SK-N-SH (cell line): Measurements from ENCODE around the gene ZNF33A. TPM values are rescaled to one million over a fixed set of nuclear protein-coding genes. Genes with fewer than 3 reads are reported as not detected.

ENCODE experiments used
- CTCF ChIA-PET: fragments of 300-600, 350-600 bp; formaldehyde crosslinking; extraction: SDS; loops from one replicate; lab custom pipeline; 2021; lab: Yijun Ruan, JAX
- POLR2A ChIA-PET: fragments of 350-600 bp; sonication (Branson Sonifier 250); formaldehyde crosslinking; extraction: SDS; loops from one replicate; lab custom pipeline; 2020; ENCODE audit warnings: antibody characterized with exemption, inconsistent platforms; lab: Yijun Ruan, JAX
- DNase-seq: peaks from one replicate; pipeline ENCODE4 v3.0.0; 2012
- H2AFZ ChIP-seq: fragments of 200-600 bp; sonication (generic); 2 replicates; pipeline ENCODE4 v1.8.1; 2016; ENCODE audit warnings: antibody characterized with exemption, mild to moderate bottlenecking, low read depth
- H3F3A ChIP-seq: fragments of 200-600 bp; sonication (generic); replicated peaks from 2 replicates; pipeline ENCODE3; 2016; ENCODE audit warnings: antibody characterized with exemption, mild to moderate bottlenecking; ENCODE audit not compliant: insufficient read depth
- H3K27ac ChIP-seq, 2 experiments: fragments of 200-500 bp in 1 of 2; fragments of 200-600 bp in 1 of 2; sonication (Bioruptor generic) in 1 of 2; sonication (generic), shearing (Covaris generic) in 1 of 2; 2 replicates each; pipeline versions ENCODE4 v1.5.1 to v1.6.1; 2014 to 2016; ENCODE audit warnings: low read depth in 2 of 2, inconsistent platforms in 1 of 2, low read length in 1 of 2, mild to moderate bottlenecking in 1 of 2, mixed read lengths in 1 of 2
- H3K27me3 ChIP-seq: fragments of 200-600 bp; sonication (generic), shearing (Covaris generic); 2 replicates; pipeline ENCODE4 v1.6.1; 2016; ENCODE audit warnings: mixed run types; ENCODE audit not compliant: insufficient read depth
- H3K36me3 ChIP-seq, 2 experiments: fragments of 200-500 bp in 1 of 2; fragments of 200-600 bp in 1 of 2; sonication (Bioruptor generic) in 1 of 2; sonication (generic) in 1 of 2; replicated peaks in 1 of 2; 2 replicates each; pipeline versions ENCODE3 to v1.5.1; 2014 to 2016; ENCODE audit warnings: low read length in 1 of 2, mild to moderate bottlenecking in 1 of 2; ENCODE audit not compliant: insufficient read depth in 2 of 2, control insufficient read depth in 1 of 2
- H3K4me1 ChIP-seq, 2 experiments: fragments of 200-500 bp in 1 of 2; fragments of 200-600 bp in 1 of 2; sonication (Bioruptor generic) in 1 of 2; sonication (generic), shearing (Covaris generic) in 1 of 2; 2 replicates each; pipeline versions ENCODE4 v1.5.1 to v1.6.1; 2014 to 2016; ENCODE audit warnings: low read depth in 1 of 2, low read length in 1 of 2, mixed run types in 1 of 2; ENCODE audit not compliant: insufficient read depth in 2 of 2, control insufficient read depth in 1 of 2
- H3K4me2 ChIP-seq: fragments of 200-600 bp; sonication (generic), shearing (Covaris generic); 2 replicates; pipeline ENCODE4 v1.6.1; 2017; ENCODE audit warnings: mixed run types
- H3K4me3 ChIP-seq, 2 experiments: fragments of 200-500 bp in 1 of 2; fragments of 200-600 bp in 1 of 2; sonication (Bioruptor generic) in 1 of 2; sonication (generic), shearing (Covaris generic) in 1 of 2; 2 replicates each; pipeline versions ENCODE4 v1.5.1 to v1.8.1; 2014 to 2016; ENCODE audit warnings: low read depth in 2 of 2, inconsistent platforms in 1 of 2, low read length in 1 of 2, mild to moderate bottlenecking in 1 of 2, mixed read lengths in 1 of 2, moderate library complexity in 1 of 2
- H3K79me2 ChIP-seq: fragments of 200-600 bp; sonication (generic); 2 replicates; pipeline ENCODE4 v1.8.1; 2017; ENCODE audit warnings: mild to moderate bottlenecking; ENCODE audit not compliant: insufficient read depth
- H3K9ac ChIP-seq: fragments of 200-600 bp; sonication (generic); 2 replicates; pipeline ENCODE4 v1.6.1; 2017; ENCODE audit warnings: mixed run types
- H3K9me2 ChIP-seq: fragments of 200-600 bp; sonication (generic); 2 replicates; pipeline ENCODE4 v1.6.1; 2017; ENCODE audit warnings: mixed run types
- H3K9me3 ChIP-seq: fragments of 200-600 bp; sonication (generic); 2 replicates; pipeline ENCODE4 v1.6.1; 2017; ENCODE audit warnings: mixed run types, mild to moderate bottlenecking, moderate library complexity
- H4K20me1 ChIP-seq: fragments of 200-600 bp; sonication (generic); 2 replicates; pipeline ENCODE4 v1.6.1; 2017; ENCODE audit warnings: mild to moderate bottlenecking, mixed run types; ENCODE audit not compliant: insufficient read depth
- CHD2 ChIP-seq: fragments of 150-350 bp; IDR thresholded peaks from 2 replicates; pipeline ENCODE4 v1.6.1; 2018; ENCODE audit warnings: low read length; ENCODE audit not compliant: partially characterized antibody
- CTCF ChIP-seq: fragments of 200-600 bp; sonication (generic); IDR thresholded peaks from 2 replicates; pipeline ENCODE4 v1.6.1; 2017; ENCODE audit warnings: antibody characterized with exemption, mild to moderate bottlenecking, moderate library complexity
- EZH2phosphoT487 ChIP-seq: fragments of 200-600 bp; sonication (generic); IDR thresholded peaks from 2 replicates; pipeline ENCODE4 v1.6.1; 2017; ENCODE audit warnings: low read depth, mixed run types, mild to moderate bottlenecking, antibody characterized with exemption, moderate library complexity, borderline replicate concordance
- FOSL2 ChIP-seq: IDR thresholded peaks from 2 replicates; pipeline ENCODE4 v1.4.0; 2012; ENCODE audit warnings: low read depth, mild to moderate bottlenecking, moderate library complexity, borderline replicate concordance
- GATA2 ChIP-seq: sonication (generic); formaldehyde crosslinking; IDR thresholded peaks from 2 replicates; pipeline ENCODE4 v1.5.0; 2020; ENCODE audit warnings: mild to moderate bottlenecking, missing genetic modification reagents
- IRF3 ChIP-seq: fragments of 150-350 bp; IDR thresholded peaks from 2 replicates; pipeline ENCODE4 v1.6.1; 2016; ENCODE audit warnings: mild to moderate bottlenecking, low read depth, low read length
- JUND ChIP-seq: IDR thresholded peaks from 2 replicates; pipeline ENCODE4 v1.4.0; 2012
- NRF1 ChIP-seq: IDR thresholded peaks from 2 replicates; pipeline ENCODE4 v1.6.1; 2012; ENCODE audit warnings: low read depth, mild to moderate bottlenecking, low read length
- POLR2AphosphoS5 ChIP-seq: IDR thresholded peaks from 2 replicates; pipeline ENCODE4 v1.6.1; 2012; ENCODE audit warnings: low read depth, low read length
- RAD21 ChIP-seq: IDR thresholded peaks from 2 replicates; pipeline ENCODE4 v1.6.1; 2012; ENCODE audit warnings: mild to moderate bottlenecking, low read length
- RCOR1 ChIP-seq: fragments of 150-350 bp; IDR thresholded peaks from 2 replicates; pipeline ENCODE4 v1.6.1; 2017; ENCODE audit warnings: antibody characterized with exemption, low read length
- REST ChIP-seq: IDR thresholded peaks from 2 replicates; pipeline ENCODE4 v1.6.1; 2012; ENCODE audit warnings: mild to moderate bottlenecking, low read depth, low read length, moderate library complexity
- RXRA ChIP-seq: IDR thresholded peaks from 2 replicates; pipeline ENCODE4 v1.4.0; 2012; ENCODE audit warnings: low read depth, mild to moderate bottlenecking, borderline replicate concordance
- SIN3A ChIP-seq: IDR thresholded peaks from 2 replicates; pipeline ENCODE4 v1.6.1; 2012; ENCODE audit warnings: low read depth, mild to moderate bottlenecking, low read length, moderate library complexity, borderline replicate concordance
- TAF1 ChIP-seq: IDR thresholded peaks from 2 replicates; pipeline ENCODE4 v1.6.1; 2012; ENCODE audit warnings: low read depth, mild to moderate bottlenecking, low read length, moderate library complexity, borderline replicate concordance
- TCF12 ChIP-seq: IDR thresholded peaks from 2 replicates; pipeline ENCODE4 v1.4.0; 2012
- TEAD4 ChIP-seq: IDR thresholded peaks from 2 replicates; pipeline ENCODE4 v1.4.0; 2012; ENCODE audit warnings: mild to moderate bottlenecking, borderline replicate concordance; ENCODE audit not compliant: insufficient read depth
- WGBS: methylation state at CpG from one replicate; pipeline ENCODE4 v1.1.6; 2017; ENCODE audit warnings: low lambda C conversion rate; 5-methylcytosine and 5-hydroxymethylcytosine counted together
- polyA plus RNA-seq, 3 experiments: library from polyadenylated mRNA; depleted of rRNA; stranded (reverse); fragments of >200 nt; gene quantifications; 2 replicates each; pipeline ENCODE4 v1.2.3, GENCODE V29; 2012

The ZNF33A gene
- polyA plus RNA-seq, 1 of the 3 experiments (the other 2 are of a cell fraction), result 5.7 TPM

- Histone ChIP-seq H3K36me3 (no peaks in the 10 kb centered on the region), H3K9ac (no peak overlapping the region), H4K20me1 (no peaks in the 10 kb centered on the region), H3K9me3 (no peaks in the 10 kb centered on the region), H3K27ac (no peak overlapping the region), H3K9me2 (no peaks in the 10 kb centered on the region), H3K79me2 (no peaks in the 10 kb centered on the region), H2AFZ (no peak overlapping the region), H3K4me2 (no peak overlapping the region), H3K4me3 (no peak overlapping the region), H3F3A (no peaks in the 10 kb centered on the region), H3K27me3 (no peaks in the 10 kb centered on the region), H3K4me1 (no peaks in the 10 kb centered on the region)
- DNase-seq, result no peak
- 13% methylated on average over 2 of the region's 2 CpGs for WGBS
- ChIA-PET CTCF (interaction anchor here (1.1 kb wide), 1 partner anchor 15 kb away, joined by 3 read pairs; no protein-coding TSS in a partner anchor), POLR2A (no interaction called here)
- TF ChIP-seq FOSL2 (no peak), CTCF (no peak), TAF1 (no peak), GATA2 (CRISPR knock-in tag) (no peak), NRF1 (no peak), TCF12 (no peak), RAD21 (no peak), EZH2phosphoT487 (no peak), CHD2 (no peak), TEAD4 (no peak), RCOR1 (no peak), REST (no peak), JUND (no peak), IRF3 (no peak), RXRA (no peak), SIN3A (no peak), POLR2AphosphoS5 (no peak)
Measured at GRCh38 chr10:37991655-37992054, 18.8 kb upstream of the ZNF33A start.
